Stomach (tissue), 9 donors: Measurements from ENCODE around the gene SPSB3. TPM values are rescaled to one million over a fixed set of nuclear protein-coding genes. Genes with fewer than 3 reads are reported as not detected.

Experiments
- DNase-seq, 2 donors: peaks; one replicate each; pipeline versions ENCODE4 v3.0.0 to v3.0.0-alpha.2; 2013 to 2019
- H3K27ac ChIP-seq, 5 donors: fragments of 200-600 bp in 4 of 5; sonication (generic) in 4 of 5; one replicate each; pipeline ENCODE4 v1.5.1; 2013 to 2019; ENCODE audit warnings: mild to moderate bottlenecking in 1 of 5, moderate library complexity in 1 of 5
- H3K27me3 ChIP-seq, 3 donors: fragments of 200-600 bp; sonication (generic); one replicate each; pipeline ENCODE4 v1.5.1; 2017 to 2019; ENCODE audit warnings: mixed run types in 1 of 3
- H3K36me3 ChIP-seq, 4 donors: fragments of 200-600 bp; sonication (generic); 1 replicate in 3 of 4; 2 replicates in 1 of 4; pipeline ENCODE4 v1.5.1; 2016 to 2019
- H3K4me1 ChIP-seq, 4 donors: fragments of 200-600 bp; sonication (generic); one replicate each; pipeline ENCODE4 v1.5.1; 2016 to 2019
- H3K4me3 ChIP-seq, 4 donors: fragments of 200-600 bp; sonication (generic) in 3 of 4; one replicate each; pipeline ENCODE4 v1.5.1; 2016 to 2019; ENCODE audit warnings: mild to moderate bottlenecking in 1 of 4
- H3K9me3 ChIP-seq, 4 donors: fragments of 200-600 bp; sonication (generic); one replicate each; pipeline ENCODE4 v1.5.1; 2016 to 2019
- CTCF ChIP-seq, 7 experiments: fragments of 450-650 bp in 4 of 7; fragments of 200-600 bp in 3 of 7; sonication (generic) in 3 of 7; IDR thresholded peaks; one replicate each; pipeline ENCODE4 v1.5.1; 2016 to 2019; ENCODE audit warnings: antibody characterized with exemption in 7 of 7, control low read depth in 2 of 7, mild to moderate bottlenecking in 1 of 7
- EP300 ChIP-seq: sonication (generic); formaldehyde crosslinking; IDR thresholded peaks from one replicate; pipeline ENCODE4 v1.6.1; 2017; ENCODE audit warnings: antibody characterized with exemption
- POLR2A ChIP-seq, 4 donors: fragments of 450-650 bp; IDR thresholded peaks; one replicate each; pipeline ENCODE4 v1.6.1; 2016; ENCODE audit warnings: antibody characterized with exemption in 4 of 4, control low read depth in 2 of 4, mild to moderate bottlenecking in 1 of 4, moderate library complexity in 1 of 4
- POLR2AphosphoS5 ChIP-seq, 3 donors: sonication (generic); formaldehyde crosslinking; IDR thresholded peaks; one replicate each; pipeline ENCODE4 v1.6.1; 2016; ENCODE audit warnings: antibody characterized with exemption in 3 of 3
- WGBS, 5 donors: extraction: QIAGEN DNeasy Blood & Tissue Kit in 3 of 5; methylation state at CpG; one replicate each; pipeline versions ENCODE4 v1.1.5 to v1.1.7; 2013 to 2018; 5-methylcytosine and 5-hydroxymethylcytosine counted together
- intact Hi-C: fragments of 100-400 bp; cut with DNase I; formaldehyde crosslinking; loops from one replicate; pipeline ENCODE4 v1.15.1; 2023; ENCODE audit warnings: low total_unique reads
- polyA plus RNA-seq, 3 donors: library from polyadenylated mRNA; stranded (reverse); fragments of 200-250 nt; gene quantifications; one replicate each; pipeline ENCODE4 v1.2.3, GENCODE V29; 2013
- total RNA-seq, 5 donors: library from RNA; depleted of rRNA; stranded (reverse); fragments of >200 nt; gene quantifications; one replicate each; pipeline versions ENCODE4 v1.1.0 to v1.2.3, GENCODE V29; 2014 to 2016
- donor health status: healthy with polysubstance abuse.
- donor health status: Bipolar disorder and iron deficiency.
- donor health status: healthy.

The SPSB3 gene
- total and polyA plus RNA-seq, 8 donors, result 22.2 to 186 (median 73.8) TPM

- WGBS, 5 donors, result 90 to 96% (median 95%) methylated on average over 14 to 53 of the region's 53 CpGs
- H3K36me3 ChIP-seq, result peaks cover 17 to 64% (median 61%) of the 10 kb centered on the region in 4 donors
- TF ChIP-seq EP300 (no peak), POLR2A (IDR thresholded peaks at IDR 0.05) (no peak), CTCF (IDR thresholded peaks at IDR 0.05) (no peak), POLR2AphosphoS5 (IDR thresholded peaks at IDR 0.05) (no peak)
- H3K9me3 ChIP-seq, result no peaks in the 10 kb centered on the region
- no peaks in the 10 kb centered on the region for H3K27me3 ChIP-seq
- H3K4me3 ChIP-seq, result no peak overlapping the region
- peak in 1 of 2 donors; percentile 6 for DNase-seq
- no peak overlapping the region for H3K27ac ChIP-seq
- intact Hi-C loops, result no loop called here
- peaks cover 14 to 37% (median 27%) of the 10 kb centered on the region in 4 donors for H3K4me1 ChIP-seq
These were observed 9.0 kb upstream of the SPSB3 start for GRCh38 chr16:1791256-1791942.

GRCh38 chr16:1790611-1791255, 8.4 kb upstream of the SPSB3 start:
- 77 to 93% (median 91%) methylated on average over 8 to 44 of the region's 44 CpGs for WGBS, 5 donors
- peaks cover 17 to 71% (median 67%) of the 10 kb centered on the region in 4 donors for H3K36me3 ChIP-seq
- H3K4me3 ChIP-seq, result no peak overlapping the region

GRCh38 chr16:1790261-1790610, 7.9 kb upstream of the SPSB3 start:
- Histone ChIP-seq H3K36me3 (peaks cover 17 to 76% (median 71%) of the 10 kb centered on the region in 4 donors), H3K27me3 (no peaks in the 10 kb centered on the region), H3K4me1 (peaks cover 23 to 48% (median 38%) of the 10 kb centered on the region in 4 donors), H3K27ac (no peak overlapping the region), H3K9me3 (no peaks in the 10 kb centered on the region), H3K4me3 (no peak overlapping the region)
- WGBS, 5 donors, result 80 to 94% (median 91%) methylated on average over 14 to 15 of the region's 15 CpGs
- no peak for DNase-seq
- TF ChIP-seq EP300 (no peak), POLR2AphosphoS5 (IDR thresholded peaks at IDR 0.05) (no peak), POLR2A (IDR thresholded peaks at IDR 0.05) (no peak), CTCF (IDR thresholded peaks at IDR 0.05) (no peak)
- intact Hi-C loops, result no loop called here

More at GRCh38 chr16:1790611-1791255, 8.4 kb upstream of the SPSB3 start:
- intact Hi-C loops, result no loop called here
- DNase-seq, result peak in 1 of 2 donors; percentile 1
- TF ChIP-seq CTCF (IDR thresholded peaks at IDR 0.05), result no peak
- Histone ChIP-seq H3K4me1 (peaks cover 18 to 43% (median 33%) of the 10 kb centered on the region in 4 donors), H3K27ac (no peak overlapping the region), H3K9me3 (no peaks in the 10 kb centered on the region), H3K27me3 (no peaks in the 10 kb centered on the region)

- WGBS, 5 donors, result 53 to 77% (median 59%) methylated on average over 18 to 25 of the region's 25 CpGs
- no peaks in the 10 kb centered on the region for H3K9me3 ChIP-seq
- H3K4me3 ChIP-seq, result no peak overlapping the region
- peak in 1 of 2 donors; percentile 12 for DNase-seq
- TF ChIP-seq POLR2AphosphoS5 (IDR thresholded peaks at IDR 0.05), result no peak
- TF ChIP-seq CTCF (IDR thresholded peaks at IDR 0.05), result no peak
- TF ChIP-seq EP300, result no peak
- no peak for TF ChIP-seq POLR2A (IDR thresholded peaks at IDR 0.05)
- H3K27ac ChIP-seq, result no peak overlapping the region
- peaks cover 17 to 78% (median 75%) of the 10 kb centered on the region in 4 donors for H3K36me3 ChIP-seq
- peaks cover 19 to 50% (median 43%) of the 10 kb centered on the region in 4 donors for H3K4me1 ChIP-seq
- intact Hi-C loops, result no loop called here
- no peaks in the 10 kb centered on the region for H3K27me3 ChIP-seq
These were observed 7.3 kb upstream of the SPSB3 start for GRCh38 chr16:1789643-1790045.
